ENCODE data around the gene ZSCAN31.
A peak's percentile ranks its signal among the peaks of the same experiment; 100 is the strongest.
"Not testable (repeated sequence)": the region's sequence is repeated elsewhere in the genome, so short reads cannot be mapped to it uniquely, and the experiment has no call there.

Gene ZSCAN31

GRCh38 chr6:28335564-28336283 is at the start of gene ZSCAN31:
Gene ZSCAN31 (minus strand): TSS chr6:28336148. CDS start chr6:28329683, 6,465 bp downstream.
- peak; percentile 84 for DNase-seq (ENCODE audit: low spot score)

- DNase-seq (ENCODE audit: low spot score), result no peak
Measured at GRCh38 chr6:28384143-28384533, 48.2 kb upstream of the ZSCAN31 start.

GRCh38 chr6:28383235-28384142 is 47.5 kb upstream of the ZSCAN31 start:
- peak; percentile 79 for DNase-seq (ENCODE audit: low spot score)

DNA sequence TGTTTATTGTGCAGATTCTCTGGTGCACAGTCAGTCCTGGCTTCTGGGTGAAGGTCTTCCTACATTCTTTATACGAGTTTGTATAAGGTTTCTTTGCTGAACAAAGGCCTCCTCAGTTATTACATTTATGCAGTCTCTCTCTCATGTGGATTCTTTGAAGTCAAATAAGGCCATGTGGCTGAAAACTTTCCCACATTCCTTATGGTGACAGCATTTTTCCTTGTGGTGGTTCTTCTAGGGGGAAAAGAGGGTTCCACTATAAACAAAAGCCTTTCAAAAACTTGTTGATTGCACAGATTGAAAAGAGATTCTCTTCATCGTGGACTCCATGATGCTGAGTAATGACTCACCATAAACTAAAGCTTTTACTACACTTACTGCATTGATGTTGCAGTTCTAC is 44.4 kb upstream of the ZSCAN31 start:
- DNase-seq (ENCODE audit: low spot score), result no peak

DNA sequence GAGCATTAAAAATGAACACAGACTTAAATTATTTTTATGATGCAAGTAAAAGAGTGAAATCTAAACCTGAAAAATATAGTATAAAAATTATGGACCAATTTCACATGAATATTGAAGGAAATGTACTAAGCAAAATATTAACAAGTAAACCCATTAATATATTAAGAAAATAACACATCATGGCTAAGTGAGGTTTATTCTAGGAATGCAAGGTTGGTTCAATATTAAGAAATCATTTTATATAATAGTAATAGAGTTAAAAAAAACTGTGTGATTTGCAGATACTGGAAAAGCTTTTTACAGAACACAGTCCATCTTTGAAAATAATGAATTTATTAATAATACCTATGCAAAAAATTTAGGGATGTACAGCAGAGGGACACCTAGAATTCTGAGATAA is 42.7 kb upstream of the ZSCAN31 start:
- DNase-seq (ENCODE audit: low spot score), result no peak

DNA sequence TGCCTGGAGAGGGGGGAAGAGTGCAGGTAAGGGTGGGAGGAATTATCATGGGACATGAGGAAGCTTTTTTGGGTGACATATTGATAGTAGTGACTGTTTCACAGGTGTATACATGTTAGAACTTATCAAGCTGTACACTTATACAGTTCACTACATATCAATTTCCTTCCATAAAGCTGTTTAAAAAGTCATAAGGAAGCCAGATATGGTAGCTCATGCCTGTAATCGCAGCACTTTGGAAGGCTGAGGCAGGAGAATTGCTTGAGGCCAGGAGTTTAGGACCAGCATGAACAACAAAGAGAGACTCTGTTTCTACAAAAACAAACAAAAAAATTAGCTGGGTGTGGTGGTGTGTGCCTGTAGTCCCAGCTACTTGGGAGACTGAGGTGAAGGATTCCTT is 41.9 kb upstream of the ZSCAN31 start:
- DNase-seq (ENCODE audit: low spot score), result no peak

GRCh38 chr6:28373925-28374324 is 38.0 kb upstream of the ZSCAN31 start:
- DNase-seq (ENCODE audit: low spot score), result no peak

DNA sequence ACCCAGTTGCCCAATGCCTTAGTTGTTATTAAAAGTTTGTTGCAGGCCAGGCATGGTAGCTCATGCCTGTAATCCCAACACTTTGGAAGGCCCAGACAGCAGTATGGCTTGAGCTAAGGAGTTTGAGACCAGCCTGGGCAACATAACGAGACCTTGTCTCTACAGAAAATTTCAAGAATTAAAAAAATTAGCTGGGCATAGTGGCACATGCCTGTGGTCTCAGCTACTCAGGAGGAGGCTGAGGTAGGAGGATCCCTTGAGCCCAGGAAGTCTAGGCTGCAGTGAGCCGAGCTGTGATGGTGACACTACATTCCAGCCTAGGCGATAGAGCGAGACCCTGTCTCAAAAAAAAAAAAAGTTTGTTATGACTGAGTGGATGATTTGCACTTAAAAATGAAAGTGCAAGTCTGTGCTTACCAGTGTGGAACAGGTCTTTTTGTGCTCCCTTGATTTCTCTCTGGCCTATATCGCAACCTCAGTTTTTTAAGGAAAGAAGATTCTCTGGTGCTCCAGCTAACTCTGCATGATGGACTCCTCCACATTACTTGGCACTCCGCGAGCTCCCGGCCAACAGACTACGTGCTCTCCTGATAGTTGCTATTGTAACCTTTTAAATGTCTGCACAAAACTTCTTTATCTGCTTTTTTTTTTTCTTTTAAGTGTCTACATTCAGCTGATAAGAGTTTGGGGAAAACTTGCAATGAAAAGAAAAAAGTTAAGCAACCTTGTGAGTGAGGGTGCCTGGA is 35.9 kb upstream of the ZSCAN31 start:
- DNase-seq (ENCODE audit: low spot score), result peak; percentile 38

GRCh38 chr6:28371280-28371679 is 35.3 kb upstream of the ZSCAN31 start:
- no peak for DNase-seq (ENCODE audit: low spot score)

GRCh38 chr6:28370440-28370839 is 34.5 kb upstream of the ZSCAN31 start:
- DNase-seq (ENCODE audit: low spot score), result no peak

- no peak for DNase-seq (ENCODE audit: low spot score)
Measured at GRCh38 chr6:28369463-28369862, 33.5 kb upstream of the ZSCAN31 start.

DNA sequence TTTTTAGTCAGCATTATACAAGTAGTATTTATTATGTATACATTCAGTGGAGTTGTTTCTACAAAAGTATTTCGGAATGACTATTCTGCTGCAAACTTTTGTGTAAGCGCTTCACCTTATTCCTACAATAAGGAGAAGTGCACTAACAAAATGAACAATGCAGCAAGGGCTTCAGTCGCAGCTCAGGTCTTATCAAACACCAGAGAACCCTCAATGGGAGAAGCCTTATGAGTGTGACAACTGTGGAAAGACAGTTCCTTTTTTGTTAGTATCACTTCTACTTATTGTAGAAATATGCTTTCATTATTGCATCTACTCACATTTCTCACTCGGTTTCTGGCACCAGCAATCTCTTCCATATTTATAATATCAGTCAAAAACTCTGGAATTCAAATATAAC is 32.6 kb upstream of the ZSCAN31 start:
- peak; percentile 56 for DNase-seq (ENCODE audit: low spot score)

- not testable (repeated sequence) for DNase-seq (ENCODE audit: low spot score)
Measured at GRCh38 chr6:28365590-28365989, 29.6 kb upstream of the ZSCAN31 start.

GRCh38 chr6:28360961-28361360 is 25.0 kb upstream of the ZSCAN31 start:
- DNase-seq (ENCODE audit: low spot score), result no peak

GRCh38 chr6:28359562-28359961 is 23.6 kb upstream of the ZSCAN31 start:
- not testable (repeated sequence) for DNase-seq (ENCODE audit: low spot score)

DNA sequence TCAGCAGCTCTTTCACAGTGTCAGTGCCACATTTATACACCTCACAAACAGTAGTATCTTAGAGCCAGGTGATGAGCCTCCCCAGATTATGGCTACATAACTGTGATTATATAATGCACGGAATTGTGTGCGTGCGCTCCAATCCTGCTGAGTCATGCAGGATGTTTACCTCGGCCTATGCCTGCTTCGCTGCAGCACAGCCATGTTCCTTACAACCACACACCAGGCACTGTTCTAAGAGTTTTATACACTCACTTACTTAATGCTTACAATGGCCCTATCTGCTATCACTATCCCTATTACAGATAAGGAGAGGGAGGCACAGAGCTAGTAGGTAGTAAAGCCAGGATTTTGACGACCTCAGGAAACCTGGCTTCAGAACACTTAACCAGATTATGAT is 21.1 kb upstream of the ZSCAN31 start:
- no peak for DNase-seq (ENCODE audit: low spot score)

GRCh38 chr6:28356666-28357020 is 20.7 kb upstream of the ZSCAN31 start:
- DNase-seq (ENCODE audit: low spot score), result no peak

DNA sequence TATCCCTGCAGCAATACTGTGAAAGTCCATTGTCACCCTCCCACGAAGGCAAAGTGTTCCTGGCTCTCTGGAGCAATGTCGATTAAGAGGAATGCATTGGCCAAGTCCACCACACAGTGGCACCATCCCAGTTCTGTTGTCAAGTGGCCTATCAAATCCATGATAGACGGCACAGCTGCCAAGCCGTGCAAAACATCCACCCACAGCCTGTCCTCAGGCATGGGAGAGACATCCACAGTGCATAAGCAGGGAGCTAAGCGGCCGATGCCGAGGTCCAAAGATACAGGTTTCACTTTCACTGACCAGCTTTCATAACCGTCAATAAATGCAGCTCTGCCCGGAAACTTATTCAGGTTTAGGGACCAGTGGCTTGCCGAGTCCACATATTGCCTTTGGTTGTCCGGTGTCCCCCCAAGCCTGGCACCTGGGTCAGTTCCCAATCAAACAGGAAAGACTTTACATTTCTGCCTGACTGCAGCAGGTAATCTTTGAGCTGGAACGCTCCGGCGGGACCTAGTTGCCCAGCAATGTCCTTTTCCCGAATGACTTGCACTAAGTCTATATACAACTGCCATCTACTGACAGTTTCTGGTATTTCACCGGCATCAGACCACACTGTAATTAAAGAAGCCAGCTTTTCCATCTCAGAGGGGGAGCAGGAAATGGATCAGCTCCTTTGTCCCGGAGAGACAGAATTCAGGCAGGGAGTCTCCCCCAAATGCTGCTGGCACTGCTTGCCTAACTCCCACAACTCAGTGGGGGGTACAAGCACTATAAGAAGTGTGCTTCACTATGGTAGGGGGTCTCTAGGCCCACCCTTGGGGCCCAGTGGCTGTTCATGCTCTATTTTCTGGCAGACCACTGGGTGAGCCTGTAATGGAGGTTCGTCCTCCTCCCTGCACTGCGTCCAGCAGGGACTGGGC is 20.1 kb upstream of the ZSCAN31 start:
- peak; percentile 50 for DNase-seq (ENCODE audit: low spot score)

DNA sequence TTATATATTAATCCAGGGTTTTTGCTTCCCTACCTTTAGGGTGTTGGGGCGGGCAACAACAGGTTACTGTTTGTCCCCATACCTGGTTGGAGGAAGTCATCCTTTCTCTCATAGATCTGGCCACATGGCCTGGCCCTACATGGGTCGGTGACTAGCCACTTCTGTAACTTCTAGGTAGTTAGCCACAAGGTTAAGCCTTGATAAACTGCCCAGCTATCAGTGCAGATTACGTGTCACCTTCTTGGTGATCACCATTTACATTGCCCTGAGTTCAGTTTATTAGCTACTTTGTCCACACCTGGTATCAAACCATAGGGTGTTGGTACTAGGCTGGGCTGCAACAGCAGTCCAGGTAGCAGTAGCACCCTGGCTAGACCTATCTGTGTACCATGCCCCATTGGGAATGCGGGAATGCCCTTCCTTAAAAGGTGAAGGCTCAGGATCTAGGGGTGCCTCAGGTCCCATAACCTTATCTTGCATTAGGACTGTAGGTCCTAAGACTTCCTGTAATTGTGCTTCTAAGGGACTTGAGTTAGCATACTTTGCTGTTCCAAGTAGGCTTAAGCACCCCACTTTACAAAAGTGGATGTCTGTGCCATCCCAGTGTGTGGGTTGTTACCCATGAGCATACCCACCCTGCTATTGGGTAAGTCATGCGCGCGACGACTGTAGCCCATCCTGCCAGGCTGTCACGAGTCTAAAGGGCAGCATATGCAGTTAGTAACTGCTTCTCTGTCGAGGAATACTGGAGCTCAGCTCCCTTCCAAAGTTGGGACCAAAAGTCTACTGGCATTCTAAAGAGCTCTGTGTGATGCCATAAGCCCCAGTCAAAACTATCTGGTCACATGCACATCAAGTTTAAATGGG is 19.0 kb upstream of the ZSCAN31 start:
- DNase-seq (ENCODE audit: low spot score), result no peak

DNA sequence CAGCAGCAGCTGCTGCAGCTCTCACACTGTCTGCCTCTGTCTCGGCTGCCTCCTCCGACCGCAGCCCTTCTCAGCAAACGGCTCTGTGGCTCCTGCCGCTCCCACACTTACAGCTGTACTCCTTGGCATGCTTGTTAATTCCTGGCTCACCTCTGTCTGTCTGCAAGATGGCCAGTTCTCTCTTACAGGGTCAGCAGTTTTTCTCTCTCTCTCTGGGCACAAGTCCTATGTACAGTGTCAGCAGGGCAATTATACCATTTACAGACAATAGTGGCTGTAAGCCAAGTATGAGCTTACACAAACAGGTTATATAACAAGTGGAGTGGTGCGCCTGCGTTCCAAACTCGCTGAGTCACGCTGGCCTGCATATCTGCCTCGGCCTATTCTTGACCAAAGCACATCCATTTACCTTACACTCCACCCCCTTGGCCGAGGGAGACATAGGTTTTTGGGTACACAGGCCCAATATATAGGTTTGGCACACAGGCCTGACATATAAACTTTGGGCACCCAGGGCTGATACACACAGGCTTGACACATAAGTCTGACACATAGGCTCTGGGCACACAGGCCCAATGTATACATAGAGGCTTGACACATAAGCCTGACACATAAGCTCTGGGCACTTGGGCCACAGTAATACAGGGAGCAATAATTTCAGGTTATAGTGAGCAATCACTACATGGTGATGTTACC is 18.2 kb upstream of the ZSCAN31 start:
- DNase-seq (ENCODE audit: low spot score), result no peak

All from germinal center (tissue), 1 donor.